K562 (cell line): Measurements from ENCODE around the gene DAPK2. TPM values are rescaled to one million over a fixed set of nuclear protein-coding genes. Genes with fewer than 3 reads are reported as not detected.

Source experiments
- ATAC-seq: fragments of 200-7000 bp; cut with Tn5 transposase; 3 replicates; pipeline ENCODE4 v1.9.1; 2020; ENCODE audit warnings: moderate library complexity
- BruUV-seq: library from RNA; stranded (reverse); fragments of 400-500 nt; replicated peaks from 2 replicates; lab custom pipeline; 2021; lab: Mats Ljungman, UMichigan
- CTCF ChIA-PET: fragments of 300-600 bp; formaldehyde crosslinking; extraction: SDS; loops from one replicate; lab custom pipeline; 2021; ENCODE audit warnings: low intra/inter-chr PET ratio; lab: Yijun Ruan, JAX
- POLR2A ChIA-PET: fragments of 300-600, 350-650 bp; sonication (Branson Sonifier 250); formaldehyde crosslinking; extraction: SDS; loops from one replicate; lab custom pipeline; 2021; ENCODE audit warnings: antibody characterized with exemption, inconsistent platforms; lab: Yijun Ruan, JAX
- DNase-seq, 4 experiments: peaks; one replicate each; pipeline versions ENCODE4 v3.0.0 to v3.0.0-alpha.2; 2011 to 2018; ENCODE audit warnings: low spot score in 3 of 4, mixed read lengths in 3 of 4; ENCODE audit errors: extremely low read depth in 1 of 4
- FAIRE-seq: peaks from 2 replicates; lab custom pipeline; 2011; peaks lifted over from hg19 to GRCh38; lab: Jason Lieb, UNC
- H2AFZ ChIP-seq: 2 replicates; pipeline ENCODE4 v1.6.0; 2011; ENCODE audit warnings: low read depth, low read length, control low read depth, inconsistent platforms
- H3K27ac ChIP-seq: fragments of 200-600 bp; 3 replicates; pipeline ENCODE4 v1.8.0; 2011; ENCODE audit warnings: low read depth, mild to moderate bottlenecking, control low read depth, inconsistent platforms, low read length, moderate library complexity, mixed read lengths; ENCODE audit errors: extremely low read depth
- H3K27me3 ChIP-seq, 2 experiments: fragments of 300-600 bp in 1 of 2; 2 replicates in 1 of 2; 3 replicates in 1 of 2; pipeline versions ENCODE4 v1.6.0 to v1.8.0; 2011; ENCODE audit warnings: inconsistent platforms in 2 of 2, low read length in 2 of 2, mild to moderate bottlenecking in 1 of 2, mixed read lengths in 1 of 2, moderate library complexity in 1 of 2; ENCODE audit not compliant: control insufficient read depth in 2 of 2, insufficient read depth in 2 of 2
- H3K36me3 ChIP-seq: fragments of 300-600 bp; 3 replicates; pipeline ENCODE4 v1.8.0; 2011; ENCODE audit warnings: mild to moderate bottlenecking, low read length, inconsistent platforms; ENCODE audit not compliant: control insufficient read depth, insufficient read depth
- H3K4me1 ChIP-seq, 2 experiments: fragments of 200-600 bp in 1 of 2; replicated peaks in 1 of 2; 2 replicates in 1 of 2; 3 replicates in 1 of 2; pipeline versions ENCODE4 v1.5.1 to v1.8.0; 2011; ENCODE audit warnings: inconsistent platforms in 2 of 2, low read length in 2 of 2, mild to moderate bottlenecking in 1 of 2, mixed read lengths in 1 of 2, moderate library complexity in 1 of 2; ENCODE audit not compliant: control insufficient read depth in 2 of 2, insufficient read depth in 2 of 2
- H3K4me2 ChIP-seq: 2 replicates; pipeline ENCODE4 v1.6.1; 2011; ENCODE audit warnings: low read length, control low read depth, inconsistent platforms, mixed read lengths; ENCODE audit not compliant: insufficient read depth
- H3K4me3 ChIP-seq: fragments of 200-600 bp; sonication (generic), shearing (Covaris generic); 2 replicates; pipeline ENCODE4 v1.5.1; 2016; ENCODE audit warnings: control low read depth, inconsistent platforms
- H3K79me2 ChIP-seq: fragments of 200-600 bp; 3 replicates; pipeline ENCODE4 v1.8.0; 2011; ENCODE audit warnings: low read length, inconsistent platforms; ENCODE audit not compliant: control insufficient read depth, insufficient read depth
- H3K9ac ChIP-seq, 2 experiments: 2 replicates each; pipeline versions ENCODE4 v1.6.0 to v1.6.1; 2011; ENCODE audit warnings: low read depth in 2 of 2, low read length in 2 of 2, control low read depth in 1 of 2, inconsistent platforms in 1 of 2, mild to moderate bottlenecking in 1 of 2, mixed read lengths in 1 of 2; ENCODE audit not compliant: insufficient read depth in 1 of 2
- H3K9me1 ChIP-seq: one replicate; pipeline ENCODE4 v1.6.0; 2011; ENCODE audit warnings: inconsistent platforms, mild to moderate bottlenecking, low read length, moderate library complexity; ENCODE audit not compliant: control insufficient read depth, insufficient read depth
- H3K9me3 ChIP-seq: replicated peaks from 2 replicates; pipeline ENCODE4 v1.5.1; 2011; ENCODE audit warnings: low read depth, low read length, inconsistent platforms; ENCODE audit not compliant: control insufficient read depth, insufficient read depth
- H4K20me1 ChIP-seq: replicated peaks from 2 replicates; pipeline ENCODE4 v1.6.1; 2011; ENCODE audit warnings: low read length, inconsistent platforms, mixed read lengths; ENCODE audit not compliant: control insufficient read depth, insufficient read depth
- CBX8 ChIP-seq: fragments of 200-600 bp; sonication (generic); IDR thresholded peaks from 2 replicates; pipeline ENCODE4 v1.6.1; 2012; ENCODE audit warnings: borderline replicate concordance, mixed run types, low read depth, mild to moderate bottlenecking, moderate library complexity, mixed read lengths, low read length, control low read depth, inconsistent platforms; ENCODE audit not compliant: poor library complexity, severe bottlenecking; ENCODE audit errors: extremely low read depth
- CSDE1 ChIP-seq, 2 experiments: fragments of 450-650 bp; IDR thresholded peaks; 2 replicates each; pipeline ENCODE4 v1.6.1; 2016; ENCODE audit warnings: mild to moderate bottlenecking in 1 of 2
- JUND ChIP-seq, 2 experiments: IDR thresholded peaks; 2 replicates in 1 of 2; 3 replicates in 1 of 2; pipeline ENCODE4 v1.6.1; 2011; ENCODE audit warnings: borderline replicate concordance in 2 of 2, low read depth in 2 of 2, low read length in 2 of 2, improper control_type of control experiment in 1 of 2, missing biosample characterization in 1 of 2, missing genetic modification characterization in 1 of 2, missing genetic modification reagents in 1 of 2
- LCOR ChIP-seq: sonication (generic); formaldehyde crosslinking; IDR thresholded peaks from 2 replicates; pipeline ENCODE4 v1.8.0; 2022; ENCODE audit warnings: mild to moderate bottlenecking, missing genetic modification reagents
- POLR2AphosphoS2 ChIP-seq: IDR thresholded peaks from 2 replicates; pipeline ENCODE4 v1.6.1; 2012; ENCODE audit warnings: low read length, improper control_type of control experiment
- RHOXF2B ChIP-seq: fragments of 250-450 bp; sonication (Bioruptor Pico); conservative IDR thresholded peaks from 2 replicates; pipeline ENCODE4 v1.5.1; 2021
- SAP30 ChIP-seq: fragments of 200-600 bp; sonication (generic); IDR thresholded peaks from 2 replicates; pipeline ENCODE4 v1.6.1; 2012; ENCODE audit warnings: borderline replicate concordance, low read depth, mild to moderate bottlenecking, moderate library complexity, low read length, control low read depth, inconsistent platforms; ENCODE audit not compliant: insufficient read depth, poor library complexity, severe bottlenecking
- SRSF3 ChIP-seq: fragments of 200-400 bp; formaldehyde crosslinking; IDR thresholded peaks from 2 replicates; pipeline ENCODE4 v1.6.1; 2016; ENCODE audit warnings: mild to moderate bottlenecking, low read length, moderate library complexity; ENCODE audit not compliant: insufficient read depth
- TEAD1 ChIP-seq, 2 experiments: fragments of 450-650 bp in 1 of 2; sonication (generic) in 1 of 2; formaldehyde crosslinking; IDR thresholded peaks; 2 replicates each; pipeline versions ENCODE4 v1.4.0 to v1.8.0; 2020 to 2022; ENCODE audit warnings: mild to moderate bottlenecking in 2 of 2, missing genetic modification reagents in 1 of 2
- ZNF143 ChIP-seq: sonication (generic); formaldehyde crosslinking; IDR thresholded peaks from 2 replicates; pipeline ENCODE4 v1.9.0; 2022; ENCODE audit warnings: mild to moderate bottlenecking, missing genetic modification reagents
- ZNF561 ChIP-seq: fragments of 450-650 bp; formaldehyde crosslinking; conservative IDR thresholded peaks from 2 replicates; pipeline ENCODE4 v1.4.0; 2020; ENCODE audit warnings: mild to moderate bottlenecking, moderate library complexity
- WGBS: fragments of 100-300 bp; shearing (Covaris generic); methylation state at CpG from one replicate; pipeline ENCODE4 v1.1.6; 2016; ENCODE audit warnings: low coverage, mixed read lengths; ENCODE audit not compliant: insufficient coverage; ENCODE audit errors: missing lambda C conversion rate; 5-methylcytosine and 5-hydroxymethylcytosine counted together
- in situ Hi-C: fragments of 300-500 bp; cut with MboI; formaldehyde crosslinking; loops from 4 replicates; pipeline ENCODE4 v1.15.0; 2018; ENCODE audit warnings: inconsistent platforms, mixed read lengths
- intact Hi-C: fragments of 100-400 bp; cut with micrococcal nuclease; formaldehyde crosslinking; loops from 2 replicates; pipeline ENCODE4 v1.14.2; 2022
- polyA plus RNA-seq, 8 experiments: library from polyadenylated mRNA; depleted of rRNA in 4 of 8; stranded (reverse) in 5 of 8; unstranded in 3 of 8; fragments of >200 nt; fragmentation: Nextera tagmentation in 2 of 8; fragmentation: Illumina TruSeq in 1 of 8; extraction: Ambion mirVana in 2 of 8; extraction: Trizol in 1 of 8; gene quantifications; 2 replicates each; pipeline versions ENCODE4 v1.2.1 to v1.2.3, GENCODE V29; 2011 to 2014; ENCODE audit warnings: inconsistent platforms in 1 of 8, missing spikeins in 1 of 8
- total RNA-seq, 7 experiments: library from RNA; depleted of rRNA in 6 of 7; stranded (reverse); fragments of >200 nt in 6 of 7; fragmentation: Illumina TruSeq in 2 of 7; extraction: Trizol in 2 of 7; gene quantifications; 2 replicates each; pipeline versions ENCODE4 v1.2.1 to v1.2.3, GENCODE V29; 2011 to 2021; ENCODE audit warnings: low replicate concordance in 1 of 7
- TF ChIP-seq, protein P1 (sequence below): fragments of 250-450 bp; sonication (Bioruptor Pico); IDR thresholded peaks from 2 replicates; pipeline ENCODE4 v1.5.0; 2021; ENCODE audit warnings: mild to moderate bottlenecking, borderline replicate concordance

DAPK2 gene
- total and polyA plus RNA-seq, 9 of the 15 experiments (the other 6 are each of a cell fraction or from before 2014, with no cell fraction given), result 0.14 to 5.2 (median 2.2) TPM

DNA sequence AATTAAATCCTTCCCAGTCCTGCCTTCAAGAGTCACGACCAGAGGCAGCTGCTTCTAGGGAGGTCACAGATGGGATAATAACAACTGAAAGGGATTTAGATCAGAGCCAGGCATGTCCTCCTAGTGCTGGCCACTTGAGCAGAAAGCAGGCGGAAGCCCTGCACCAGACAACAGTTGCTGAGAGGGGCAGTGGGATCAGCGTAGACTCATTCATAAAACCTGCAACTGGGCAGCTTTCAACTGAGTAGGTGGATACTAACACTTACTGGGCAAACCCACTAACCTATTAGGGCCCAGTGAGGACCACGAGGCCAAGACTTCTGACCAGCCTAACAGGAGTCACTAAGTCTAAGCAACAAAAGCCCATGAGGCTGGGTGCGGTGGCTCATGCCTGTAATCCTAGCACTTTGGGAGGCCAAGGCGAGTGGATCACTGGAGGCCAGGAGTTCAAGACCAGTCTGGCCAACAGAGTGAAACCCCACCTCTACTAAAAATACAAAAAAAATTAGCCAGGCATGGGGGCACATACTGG, 67.0 kb downstream of the DAPK2 start:
- Histone ChIP-seq H3K4me1 (peaks cover 0 to 8% of the 10 kb centered on the region in 2 experiments; a peak in 1 of 5 replicates), H3K36me3 (no peaks in the 10 kb centered on the region), H3K79me2 (no peaks in the 10 kb centered on the region), H3K27ac (no peak overlapping the region), H3K9ac (no peak overlapping the region; a peak in 1 of 4 replicates), H2AFZ (no peak overlapping the region), H3K9me1 (no peaks in the 10 kb centered on the region), H3K9me3 (no peaks in the 10 kb centered on the region), H3K4me3 (no peak overlapping the region), H3K27me3 (no peaks in the 10 kb centered on the region), H3K4me2 (no peak overlapping the region), H4K20me1 (no peaks in the 10 kb centered on the region)
- in situ Hi-C loops (no loop called here), intact Hi-C loops (no loop called here)
- ATAC-seq (no peak), FAIRE-seq (no peak), DNase-seq (no peak)
- TF ChIP-seq CSDE1 (IDR thresholded peaks at IDR 0.05), result no peak
- no peak for TF ChIP-seq RHOXF2B (CRISPR knock-in tag)
- TF ChIP-seq SRSF3, result no peak
- TF ChIP-seq, protein P1, sequence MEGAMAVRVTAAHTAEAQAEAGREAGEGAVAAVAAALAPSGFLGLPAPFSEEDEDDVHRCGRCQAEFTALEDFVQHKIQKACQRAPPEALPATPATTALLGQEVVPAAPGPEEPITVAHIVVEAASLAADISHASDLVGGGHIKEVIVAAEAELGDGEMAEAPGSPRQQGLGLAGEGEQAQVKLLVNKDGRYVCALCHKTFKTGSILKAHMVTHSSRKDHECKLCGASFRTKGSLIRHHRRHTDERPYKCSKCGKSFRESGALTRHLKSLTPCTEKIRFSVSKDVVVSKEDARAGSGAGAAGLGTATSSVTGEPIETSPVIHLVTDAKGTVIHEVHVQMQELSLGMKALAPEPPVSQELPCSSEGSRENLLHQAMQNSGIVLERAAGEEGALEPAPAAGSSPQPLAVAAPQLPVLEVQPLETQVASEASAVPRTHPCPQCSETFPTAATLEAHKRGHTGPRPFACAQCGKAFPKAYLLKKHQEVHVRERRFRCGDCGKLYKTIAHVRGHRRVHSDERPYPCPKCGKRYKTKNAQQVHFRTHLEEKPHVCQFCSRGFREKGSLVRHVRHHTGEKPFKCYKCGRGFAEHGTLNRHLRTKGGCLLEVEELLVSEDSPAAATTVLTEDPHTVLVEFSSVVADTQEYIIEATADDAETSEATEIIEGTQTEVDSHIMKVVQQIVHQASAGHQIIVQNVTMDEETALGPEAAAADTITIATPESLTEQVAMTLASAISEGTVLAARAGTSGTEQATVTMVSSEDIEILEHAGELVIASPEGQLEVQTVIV (CRISPR knock-in tag), result no peak
- TF ChIP-seq CBX8, result no peak
- TF ChIP-seq JUND (IDR thresholded peaks at IDR 0.05; ENCODE audit: borderline replicate concordance, low read depth, low read length), result no peak
- TF ChIP-seq JUND (tag; IDR thresholded peaks at IDR 0.05; ENCODE audit: borderline replicate concordance, low read depth, low read length), result no peak
- no peak for TF ChIP-seq ZNF561 (CRISPR knock-in tag)
- TF ChIP-seq POLR2AphosphoS2, result no peak
- TF ChIP-seq TEAD1 (CRISPR knock-in tag; IDR thresholded peaks at IDR 0.05), result no peak
- no peak for TF ChIP-seq SAP30
- TF ChIP-seq LCOR (CRISPR knock-in tag), result no peak
- TF ChIP-seq ZNF143 (CRISPR knock-in tag), result no peak
- no TSS peak for BruUV-seq
- POLR2A ChIA-PET, result interaction anchor here (0.6 to 1.2 kb wide), 2 partner anchors 9 to 11 kb away, joined by 3 to 8 read pairs; no protein-coding TSS in a partner anchor
- CTCF ChIA-PET, result no interaction called here
- WGBS, result 39% methylated on average over 6 of the region's 6 CpGs
